Stimulated activated CD4-positive, alpha-beta T cell treated with anti-CD3 and anti-CD28 coated beads, Interleukin-4, amount 100 ng/mL, for 48 hours (primary cell): ENCODE results near the gene SH3BP4.
"Not testable (repeated sequence)": the region's sequence is repeated elsewhere in the genome, so short reads cannot be mapped to it uniquely, and the experiment has no call there.

Experiments
- DNase-seq, 2 donors: peaks; one replicate each; pipeline ENCODE4 v3.0.0-alpha.2; 2020; ENCODE audit warnings: low read depth in 2 of 2

Gene SH3BP4

GRCh38 chr2:235011929-235012631 is 60.3 kb downstream of the SH3BP4 start:
- DNase-seq = no peak

DNA sequence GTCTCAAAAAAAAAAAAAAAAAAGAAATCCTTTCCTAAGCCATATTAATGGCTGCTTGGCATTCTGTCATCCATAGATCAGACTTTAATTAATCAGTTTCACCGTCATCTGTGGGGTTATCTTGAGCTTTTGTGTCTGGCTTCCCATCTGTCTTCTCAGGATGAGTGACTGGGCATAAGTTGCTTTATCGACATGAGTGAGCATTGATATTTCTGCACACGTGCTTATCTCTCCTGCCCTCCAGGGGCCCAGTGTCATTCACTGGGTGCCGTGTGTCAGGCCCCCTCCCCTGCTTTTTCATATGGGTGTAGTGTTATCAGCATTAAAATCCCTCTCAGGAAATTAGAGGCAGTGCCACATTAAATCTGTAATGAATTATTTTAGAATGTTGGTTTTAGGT is 65.6 kb downstream of the SH3BP4 start:
- DNase-seq = no peak

DNA sequence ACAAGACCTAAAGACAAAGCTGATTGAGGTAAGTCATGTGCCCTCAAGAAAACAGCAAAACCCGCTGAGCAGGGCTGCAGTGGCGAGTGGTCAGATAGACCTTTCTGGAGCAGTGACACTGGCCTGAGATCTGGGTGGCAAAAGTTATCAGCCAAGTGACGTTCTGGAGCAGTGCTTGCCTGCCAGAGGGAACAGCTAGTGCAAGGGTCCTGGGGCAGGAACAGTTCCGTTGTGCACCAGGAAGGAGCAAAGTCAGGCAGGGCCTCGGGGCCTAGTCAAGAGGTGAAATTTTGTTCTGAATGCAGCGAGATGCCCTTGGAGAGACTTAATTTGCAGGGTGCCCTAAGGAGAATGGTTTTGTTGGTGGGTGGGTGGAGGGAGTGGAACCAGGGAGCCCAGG is 67.0 kb downstream of the SH3BP4 start:
- DNase-seq = no peak

GRCh38 chr2:235020141-235020540 is 68.3 kb downstream of the SH3BP4 start:
- DNase-seq = not testable (repeated sequence)

DNA sequence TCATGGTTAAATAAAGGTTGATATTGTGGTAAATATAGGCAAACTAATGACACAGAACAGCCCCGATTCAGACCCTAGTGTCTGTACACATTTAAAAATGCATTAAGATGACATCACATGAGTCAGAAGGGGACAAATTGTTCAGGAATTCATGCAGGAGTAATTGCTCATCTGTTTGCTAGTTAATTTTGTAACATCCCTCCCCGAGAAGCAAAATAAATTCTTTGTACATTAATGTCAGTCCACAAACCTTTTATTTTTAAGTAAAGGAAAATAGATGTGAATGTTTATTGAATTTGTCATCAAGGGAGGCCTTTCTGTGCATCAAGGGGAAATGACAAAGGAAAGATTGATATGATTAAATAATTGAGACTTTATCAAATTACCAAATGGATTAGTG is 69.9 kb downstream of the SH3BP4 start:
- no peak for DNase-seq

DNA sequence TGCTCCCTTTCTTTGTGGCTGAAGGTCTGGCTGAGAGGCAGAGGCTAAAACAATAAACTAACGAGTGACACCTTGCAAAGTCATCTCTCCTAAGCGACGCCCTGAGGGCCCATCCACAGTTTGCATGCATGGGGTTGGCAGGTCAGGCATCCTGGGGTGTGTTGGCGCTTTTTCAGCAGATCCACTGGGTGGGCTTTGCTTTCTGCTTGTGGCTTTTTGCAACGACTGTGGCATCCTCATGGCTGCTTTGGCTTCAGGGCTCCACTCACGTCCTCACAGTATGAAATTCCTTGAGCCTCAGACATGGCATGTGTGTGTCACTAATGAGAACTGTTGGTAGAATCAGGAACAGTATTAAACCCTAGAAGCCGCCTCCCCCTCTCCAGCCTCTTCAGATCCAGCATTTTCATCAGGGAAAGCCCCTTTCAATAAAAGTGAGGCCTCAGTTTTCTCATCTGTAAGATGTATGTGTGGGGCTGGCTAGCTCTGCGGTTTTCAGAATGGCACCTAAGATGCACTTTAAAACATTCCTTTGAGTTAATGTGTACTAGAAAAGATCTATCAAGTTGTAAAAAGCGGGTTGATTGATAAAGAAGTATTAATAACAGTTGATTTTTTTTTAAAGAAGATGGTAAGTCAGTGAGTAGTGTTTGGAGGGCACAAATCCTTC is 72.5 kb downstream of the SH3BP4 start:
- DNase-seq = no peak

DNA sequence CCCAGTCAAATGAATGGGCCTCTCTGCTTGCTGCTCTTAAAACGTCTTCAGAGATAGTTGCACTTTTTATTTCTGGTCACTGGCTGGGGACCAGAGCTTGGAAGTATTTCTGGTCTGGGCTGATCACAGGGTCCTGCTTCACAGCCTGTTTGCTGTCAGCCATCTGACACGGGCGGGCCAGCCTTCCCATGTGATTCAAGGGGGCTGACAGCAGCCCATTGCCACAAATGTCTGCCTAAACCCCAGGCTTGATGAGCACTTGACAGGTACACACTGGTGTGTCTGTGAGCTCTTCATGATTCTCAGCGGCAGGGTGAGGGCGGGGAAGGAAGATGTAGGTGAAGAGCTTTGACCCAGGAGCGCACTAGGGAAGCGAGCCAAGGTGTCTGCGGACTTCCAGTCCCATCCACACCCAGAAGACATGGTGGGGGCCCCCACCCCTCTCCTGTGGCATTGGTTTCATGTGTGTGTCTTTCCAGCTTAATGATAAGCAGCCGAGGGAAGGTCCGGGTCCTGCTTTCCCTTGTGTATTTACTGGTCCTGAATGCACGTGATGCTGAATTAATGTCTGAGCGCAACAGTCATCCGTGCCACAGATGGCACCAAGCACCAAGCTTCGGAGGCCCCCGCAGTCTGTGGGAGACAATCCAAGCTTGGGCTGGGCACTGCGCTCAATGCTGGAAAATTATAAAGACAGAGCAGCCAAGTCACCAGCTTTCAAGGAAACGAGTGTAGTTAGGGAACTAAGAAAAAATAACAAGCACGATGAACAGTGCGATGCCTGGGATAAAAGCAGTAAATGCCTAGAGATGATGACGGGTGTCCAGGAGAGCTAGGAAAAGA is 73.3 kb downstream of the SH3BP4 start:
- no peak for DNase-seq

DNA sequence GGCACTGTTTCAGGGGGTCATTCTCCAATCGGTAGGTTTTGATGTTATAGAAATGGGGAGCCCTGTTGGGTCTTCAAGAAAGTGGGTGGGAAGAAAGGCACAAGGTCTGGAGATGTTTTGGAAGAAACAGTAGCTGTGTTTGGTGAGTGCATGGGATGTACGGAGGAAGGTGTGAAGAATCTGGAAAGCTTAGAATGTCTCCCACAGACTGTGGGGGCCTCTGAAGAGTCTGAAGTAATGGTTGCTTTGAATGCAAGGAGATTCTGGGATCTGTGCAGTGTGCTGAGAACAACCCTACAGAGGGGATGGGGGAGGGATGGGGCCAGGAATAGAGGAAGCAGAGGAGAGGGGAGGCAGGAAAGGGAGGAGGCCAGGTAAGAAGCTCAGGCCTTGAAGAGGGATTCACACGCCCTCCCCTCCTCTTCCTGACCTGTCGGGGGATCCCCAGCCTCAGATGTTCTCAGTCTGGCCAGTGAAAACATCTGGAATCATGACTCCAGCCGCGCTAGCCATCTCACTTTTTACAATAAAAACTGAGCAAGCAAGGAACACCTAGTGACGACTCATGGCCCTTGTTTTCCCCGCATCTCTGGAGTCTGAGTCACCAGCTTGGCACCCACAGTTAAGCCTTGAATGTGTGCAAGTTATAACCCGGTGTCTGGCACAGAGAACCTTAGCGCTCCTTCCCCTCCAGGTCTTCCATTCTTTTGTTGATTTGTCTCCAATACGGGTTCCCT is 74.2 kb downstream of the SH3BP4 start:
- no peak for DNase-seq

- no peak for DNase-seq
Observed at GRCh38 chr2:235026649-235027557, 75.1 kb downstream of the SH3BP4 start.

DNA sequence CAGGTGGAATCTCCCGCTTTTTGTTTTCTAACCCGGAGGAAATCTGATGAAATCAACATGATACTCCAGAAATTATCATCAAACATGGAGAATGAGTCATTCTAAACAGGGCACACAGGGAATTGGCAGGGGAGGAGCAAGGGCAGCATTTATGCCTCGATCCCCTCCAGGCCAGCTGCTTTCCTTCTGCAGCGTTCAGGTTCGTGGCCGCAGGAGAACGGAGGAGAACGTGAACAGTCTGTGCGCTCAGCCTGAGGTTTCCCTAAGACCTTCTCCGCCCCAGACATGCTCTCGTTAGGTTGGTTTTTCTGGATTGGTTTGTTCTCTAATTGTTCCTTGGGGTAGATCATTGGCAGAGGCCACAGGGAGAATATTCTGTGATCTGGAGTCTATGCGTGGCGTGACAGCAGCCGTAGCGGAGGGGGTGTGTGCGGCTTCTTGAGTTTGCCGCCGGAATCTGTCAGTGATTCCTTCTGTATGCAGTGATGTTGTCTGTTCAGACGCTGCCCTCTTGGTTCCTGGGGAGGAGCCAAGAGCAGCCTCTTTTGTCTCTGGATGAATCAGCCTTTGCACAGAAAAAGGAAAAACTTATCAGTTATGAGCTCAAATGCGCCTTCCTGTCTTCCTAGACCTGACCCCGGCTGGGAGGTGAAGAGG is 75.9 kb downstream of the SH3BP4 start:
- no peak for DNase-seq

DNA sequence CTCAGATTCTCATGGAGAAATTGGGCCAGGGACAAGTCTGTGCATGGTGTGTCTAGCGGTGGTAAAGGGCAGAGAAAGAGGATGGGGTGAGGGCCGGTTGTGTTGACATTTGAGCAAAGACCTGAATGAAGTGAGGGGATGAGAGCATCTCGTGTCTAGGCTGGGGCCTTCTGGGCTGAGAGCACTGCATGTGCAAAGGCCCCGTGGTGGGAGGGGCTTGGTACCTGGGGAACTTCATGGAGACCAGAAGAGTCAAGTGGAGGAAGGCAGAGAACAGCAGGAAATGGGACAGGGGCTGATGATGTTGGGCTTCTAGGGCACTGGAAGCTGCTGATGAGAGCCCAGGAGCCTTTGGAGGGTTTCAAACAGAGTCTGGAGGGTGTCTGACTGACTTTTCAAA is 76.8 kb downstream of the SH3BP4 start:
- DNase-seq = no peak

DNA sequence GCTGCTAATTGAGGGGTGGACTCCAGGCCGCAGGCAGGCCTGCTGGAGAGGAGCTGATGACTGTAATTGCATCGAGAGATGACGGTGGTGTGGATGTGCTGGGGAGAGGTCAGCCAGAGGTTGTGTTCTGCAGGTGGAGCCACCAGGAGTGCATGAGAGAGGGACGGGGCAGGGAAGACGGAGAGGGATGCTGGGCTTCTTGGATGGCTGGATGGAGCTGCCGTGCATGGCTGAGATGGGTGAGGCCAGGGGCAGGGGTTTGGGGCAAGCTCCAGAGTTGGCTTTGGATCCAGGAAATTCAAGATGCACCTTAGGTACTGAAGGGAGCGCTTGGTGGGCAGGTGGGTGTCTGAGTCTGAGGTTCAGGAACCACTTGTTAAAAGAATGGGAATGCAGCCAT is 77.2 kb downstream of the SH3BP4 start:
- DNase-seq = no peak

DNA sequence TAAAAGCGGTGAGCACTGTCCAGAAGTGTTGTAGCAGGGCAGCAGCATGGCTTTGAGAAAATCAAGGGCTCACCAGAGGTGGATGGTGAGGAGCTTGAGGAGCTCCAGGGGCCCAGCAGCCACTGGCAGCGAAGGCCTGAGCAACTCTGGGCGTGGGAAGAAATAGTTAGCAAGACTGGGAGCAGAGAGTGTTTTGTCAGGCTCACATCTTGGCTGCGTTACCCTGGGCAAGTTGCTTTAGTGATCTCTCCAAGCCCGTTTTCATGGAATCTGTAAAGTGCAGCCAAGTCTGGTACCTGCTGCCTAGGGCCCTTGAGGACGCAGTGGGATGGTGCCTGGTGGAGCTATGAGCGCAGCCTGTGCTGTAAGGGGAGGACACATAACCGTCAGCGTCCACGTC is 78.3 kb downstream of the SH3BP4 start:
- no peak for DNase-seq

DNA sequence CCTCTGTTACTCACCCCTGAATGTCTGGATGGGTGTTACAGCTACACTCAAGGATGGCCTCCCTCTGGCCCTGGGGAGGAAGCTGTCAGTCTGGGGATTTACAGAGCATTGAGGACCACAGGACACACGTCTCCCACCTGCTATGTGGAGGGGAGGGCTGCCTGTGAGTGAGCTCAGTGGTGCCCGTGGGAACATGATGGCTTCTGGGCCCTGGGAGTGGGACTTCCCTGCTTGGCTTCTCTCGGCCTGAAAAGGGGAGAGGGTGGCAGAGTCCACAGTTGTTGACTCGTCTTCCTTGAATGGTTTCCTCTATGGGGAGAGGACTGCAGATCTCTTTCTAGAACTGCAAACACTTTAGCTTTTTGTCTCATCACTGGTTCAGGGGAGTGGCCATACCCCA is 79.1 kb downstream of the SH3BP4 start:
- DNase-seq = no peak

DNA sequence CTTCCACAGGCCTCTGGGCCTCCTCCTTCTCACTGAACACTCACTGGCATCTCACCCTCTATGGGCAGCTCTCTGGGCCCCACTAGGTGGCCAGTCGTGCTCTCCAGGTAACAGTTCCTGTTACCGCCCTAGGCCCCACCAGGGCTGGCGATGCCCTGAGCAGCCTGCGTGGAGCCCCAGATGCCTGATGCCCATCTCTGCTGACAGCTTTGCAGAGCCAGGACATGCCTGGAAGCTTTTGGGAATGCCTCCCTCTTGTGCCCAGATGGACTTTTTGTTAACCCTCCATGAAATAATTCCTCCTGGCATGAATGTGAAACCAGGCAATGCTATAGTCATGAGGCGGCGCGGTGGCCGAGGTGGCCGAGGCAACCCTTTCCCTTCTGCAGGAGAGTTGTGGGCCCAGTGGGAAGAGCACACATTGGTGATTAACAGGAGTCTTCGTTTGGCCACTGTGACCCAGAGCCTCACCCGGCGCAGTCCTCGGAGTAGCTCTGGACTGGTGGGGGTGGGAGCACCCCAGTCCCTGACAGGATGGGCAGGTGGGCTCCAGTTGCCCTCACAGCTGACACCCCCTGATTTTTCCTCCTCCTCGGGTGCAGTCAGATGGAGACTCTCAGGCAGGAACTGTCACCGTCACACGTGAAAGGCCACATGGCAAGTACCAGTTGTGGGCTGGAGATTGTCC is 80.0 kb downstream of the SH3BP4 start:
- no peak for DNase-seq

DNA sequence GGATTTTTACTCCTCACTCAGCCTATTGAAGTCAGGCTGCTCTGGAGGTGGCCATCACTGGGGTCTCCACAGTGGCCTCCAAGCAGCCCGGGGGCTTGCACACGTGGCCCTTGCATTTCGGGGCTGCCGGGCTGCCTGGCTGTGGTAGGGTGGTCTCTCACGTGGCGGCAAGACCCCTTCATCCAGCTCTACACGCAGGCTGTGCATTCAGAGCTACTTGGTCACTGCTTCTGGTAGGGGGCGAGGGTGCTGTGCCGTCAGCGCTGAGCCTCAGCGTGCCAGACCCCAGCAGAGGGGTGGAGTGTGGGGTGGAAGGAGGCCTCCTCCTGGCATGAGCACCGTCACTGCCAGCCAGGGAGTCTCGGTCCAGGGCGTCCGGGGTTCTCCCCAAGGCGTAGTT is 80.6 kb downstream of the SH3BP4 start:
- no peak for DNase-seq

- no peak for DNase-seq
Observed at GRCh38 chr2:235032949-235033348, 81.1 kb downstream of the SH3BP4 start.

GRCh38 chr2:235034265-235035118 is 82.7 kb downstream of the SH3BP4 start:
- no peak for DNase-seq

DNA sequence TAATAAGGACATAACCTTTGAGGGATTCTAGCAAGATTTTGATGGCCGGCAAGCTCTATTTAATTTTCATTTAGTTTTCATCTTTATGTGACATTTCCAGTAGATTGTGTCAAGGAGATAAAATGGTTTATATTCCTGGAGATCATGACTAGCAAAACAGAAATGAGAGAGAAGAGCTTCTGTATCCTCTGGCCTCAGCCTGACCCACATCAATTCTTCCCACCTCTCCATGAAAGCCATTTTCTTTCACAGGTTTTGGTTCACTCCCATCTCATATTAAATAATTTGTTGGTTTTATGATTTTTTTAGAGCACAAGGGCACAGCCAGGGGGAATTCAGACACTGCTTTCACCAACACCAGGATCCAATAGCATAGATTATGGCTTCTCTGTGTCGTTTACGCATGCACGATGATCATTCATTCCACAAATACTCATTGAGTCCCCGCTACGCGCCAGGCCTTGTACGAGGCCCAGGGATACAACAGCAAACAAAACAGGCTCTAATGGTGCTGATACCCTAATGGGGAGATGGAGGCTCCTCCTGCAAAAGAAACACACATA is 85.9 kb downstream of the SH3BP4 start:
- no peak for DNase-seq
